ENCODE data around the gene PDIK1L.

The PDIK1L gene

GRCh38 chr1:26158908-26159742, 47.5 kb downstream of the PDIK1L start, which contains the start of gene FAM110D:
TSS of gene FAM110D (plus strand) at chr1:26159079. CDS start at chr1:26161292, 2,213 bp downstream.
- TF ChIP-seq SIN3A (IDR thresholded peaks at IDR 0.05; ENCODE audit: borderline replicate concordance, insufficient read depth, low read length) (no peak), TAF1 (IDR thresholded peaks at IDR 0.05; ENCODE audit: borderline replicate concordance, insufficient read depth, low read length) (no peak), POLR2AphosphoS5 (IDR thresholded peaks at IDR 0.05; ENCODE audit: low read depth, low read length) (peak; percentile 59; the same call in 1 of the 2 replicates), REST (IDR thresholded peaks at IDR 0.05; ENCODE audit: insufficient read depth in 1 of 2, low read depth in 2 of 2, low read length in 2 of 2) (no peak)

GRCh38 chr1:26159743-26160039, 48.1 kb downstream of the PDIK1L start:
- no peak for TF ChIP-seq FOXP2 (optimal IDR thresholded peaks at IDR 0.05; ENCODE audit: borderline replicate concordance, extremely low read depth, extremely low read length, insufficient read depth)
- no peak for TF ChIP-seq TAF1 (IDR thresholded peaks at IDR 0.05; ENCODE audit: borderline replicate concordance, insufficient read depth, low read length)
- TF ChIP-seq POLR2AphosphoS5 (IDR thresholded peaks at IDR 0.05; ENCODE audit: low read depth, low read length), result no peak
- TF ChIP-seq REST (IDR thresholded peaks at IDR 0.05; ENCODE audit: insufficient read depth in 1 of 2, low read depth in 2 of 2, low read length in 2 of 2), result no peak
- TF ChIP-seq SIN3A (IDR thresholded peaks at IDR 0.05; ENCODE audit: borderline replicate concordance, insufficient read depth, low read length), result no peak

GRCh38 chr1:26160527-26161414, 49.1 kb downstream of the PDIK1L start:
- TF ChIP-seq FOXP2 (optimal IDR thresholded peaks at IDR 0.05; ENCODE audit: borderline replicate concordance, extremely low read depth, extremely low read length, insufficient read depth) (no peak), SIN3A (IDR thresholded peaks at IDR 0.05; ENCODE audit: borderline replicate concordance, insufficient read depth, low read length) (no peak), REST (IDR thresholded peaks at IDR 0.05; ENCODE audit: insufficient read depth in 1 of 2, low read depth in 2 of 2, low read length in 2 of 2) (no peak), POLR2AphosphoS5 (IDR thresholded peaks at IDR 0.05; ENCODE audit: low read depth, low read length) (no peak), TAF1 (IDR thresholded peaks at IDR 0.05; ENCODE audit: borderline replicate concordance, insufficient read depth, low read length) (no peak)

GRCh38 chr1:26161415-26162219, 50.0 kb downstream of the PDIK1L start:
- TF ChIP-seq SIN3A (IDR thresholded peaks at IDR 0.05; ENCODE audit: borderline replicate concordance, insufficient read depth, low read length), result no peak
- TF ChIP-seq REST (IDR thresholded peaks at IDR 0.05; ENCODE audit: insufficient read depth in 1 of 2, low read depth in 2 of 2, low read length in 2 of 2), result no peak
- TF ChIP-seq FOXP2 (optimal IDR thresholded peaks at IDR 0.05; ENCODE audit: borderline replicate concordance, extremely low read depth, extremely low read length, insufficient read depth), result no peak
- TF ChIP-seq POLR2AphosphoS5 (IDR thresholded peaks at IDR 0.05; ENCODE audit: low read depth, low read length), result no peak
- no peak for TF ChIP-seq TAF1 (IDR thresholded peaks at IDR 0.05; ENCODE audit: borderline replicate concordance, insufficient read depth, low read length)
